Gastrocnemius medialis (tissue), 4 donors: ENCODE data around the gene ACY1. TPM values are rescaled to one million over a fixed set of nuclear protein-coding genes. Genes with fewer than 3 reads are reported as not detected.

Experiments
- ATAC-seq, 2 donors: fragments of 150-250 bp; one replicate each; pipeline ENCODE4 v1.9.1; 2016
- DNase-seq, 2 donors: peaks; one replicate each; pipeline ENCODE4 v3.0.0-alpha.2; 2019
- H3K27ac ChIP-seq, 4 donors: fragments of 200-600 bp; sonication (generic); 1 replicate in 1 of 4; 2 replicates in 3 of 4; pipeline ENCODE4 v1.5.1; 2016 to 2018; ENCODE audit warnings: mild to moderate bottlenecking in 2 of 4, moderate library complexity in 1 of 4
- H3K27me3 ChIP-seq, 3 donors: fragments of 200-600 bp; sonication (generic) in 2 of 3; 1 replicate in 1 of 3; 2 replicates in 2 of 3; pipeline versions ENCODE4 v1.5.1 to v1.6.0; 2016 to 2019; ENCODE audit warnings: mild to moderate bottlenecking in 1 of 3, moderate library complexity in 1 of 3
- H3K36me3 ChIP-seq, 2 donors: fragments of 200-600 bp; sonication (generic) in 1 of 2; one replicate each; pipeline ENCODE4 v1.5.1; 2017 to 2018
- H3K4me1 ChIP-seq, 2 donors: fragments of 200-600 bp; sonication (generic) in 1 of 2; one replicate each; pipeline ENCODE4 v1.5.1; 2016 to 2017; ENCODE audit warnings: mild to moderate bottlenecking in 2 of 2
- H3K4me3 ChIP-seq, 4 donors: fragments of 200-600 bp; sonication (generic) in 3 of 4; 1 replicate in 1 of 4; 2 replicates in 3 of 4; pipeline ENCODE4 v1.5.1; 2016 to 2019; ENCODE audit warnings: mild to moderate bottlenecking in 2 of 4
- H3K9me3 ChIP-seq, 3 donors: fragments of 200-600 bp; sonication (generic) in 2 of 3; 1 replicate in 1 of 3; 2 replicates in 2 of 3; pipeline ENCODE4 v1.5.1; 2016 to 2019
- POLR2A ChIP-seq, 2 donors: fragments of 450-650 bp; IDR thresholded peaks; one replicate each; pipeline ENCODE4 v1.6.1; 2017; ENCODE audit warnings: antibody characterized with exemption in 2 of 2, mild to moderate bottlenecking in 2 of 2, moderate library complexity in 2 of 2
- in situ Hi-C, 4 donors: fragments of 200-750 bp; cut with MboI; loops; one replicate each; pipeline versions ENCODE4 v1.15.0 to v1.8.0; 2017; ENCODE audit warnings: low sequenced_read_pairs in 4 of 4
- intact Hi-C: fragments of 100-400 bp; cut with DNase I; formaldehyde crosslinking; loops from one replicate; pipeline ENCODE4 v1.15.1; 2023; ENCODE audit warnings: low total_unique reads
- total RNA-seq, 4 donors: library from RNA; depleted of rRNA; stranded (reverse); fragments of >200 nt; gene quantifications; one replicate each; pipeline versions ENCODE4 v1.1.0 to v1.2.3, GENCODE V29; 2016
- TF ChIP-seq, protein P1 (sequence below), 5 experiments: fragments of 450-650 bp in 3 of 5; fragments of 200-600 bp in 2 of 5; sonication (generic) in 2 of 5; IDR thresholded peaks in 4 of 5; conservative IDR thresholded peaks in 1 of 5; 1 replicate in 4 of 5; 2 replicates in 1 of 5; pipeline ENCODE4 v1.5.1; 2016 to 2019; ENCODE audit warnings: antibody characterized with exemption in 5 of 5, mild to moderate bottlenecking in 3 of 5, moderate library complexity in 3 of 5

The ACY1 gene
- total RNA-seq, 4 donors from 2014 or later, result 33.5 to 79.3 (median 43.2) TPM

DNA sequence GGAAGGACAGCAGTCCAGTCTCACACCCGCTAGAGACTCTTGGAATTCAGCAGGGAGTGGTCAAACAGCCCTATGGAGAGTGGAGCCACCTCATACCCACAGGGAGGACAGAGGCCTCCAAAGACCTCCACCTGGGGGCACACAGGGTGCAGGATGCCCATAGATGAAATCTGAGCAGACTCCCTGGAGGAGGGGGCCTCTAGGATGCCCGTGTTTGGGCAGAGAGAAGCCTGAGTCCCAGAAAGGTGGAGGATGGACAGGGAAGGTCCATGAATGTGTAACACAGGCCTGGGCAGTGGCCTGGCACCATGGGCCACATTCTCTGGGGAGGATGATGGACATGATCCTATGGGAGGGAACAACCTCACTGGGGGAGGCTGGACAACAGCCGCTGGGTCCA, 51.3 kb downstream of the ACY1 start:
- H3K4me3 ChIP-seq, result no peak overlapping the region
- in situ Hi-C loops, result no loop called here
- H3K9me3 ChIP-seq, result no peaks in the 10 kb centered on the region
- H3K27me3 ChIP-seq, result no peaks in the 10 kb centered on the region
- H3K27ac ChIP-seq, result no peak overlapping the region
- DNase-seq (no peak), ATAC-seq (no peak)
- TF ChIP-seq, protein P1, sequence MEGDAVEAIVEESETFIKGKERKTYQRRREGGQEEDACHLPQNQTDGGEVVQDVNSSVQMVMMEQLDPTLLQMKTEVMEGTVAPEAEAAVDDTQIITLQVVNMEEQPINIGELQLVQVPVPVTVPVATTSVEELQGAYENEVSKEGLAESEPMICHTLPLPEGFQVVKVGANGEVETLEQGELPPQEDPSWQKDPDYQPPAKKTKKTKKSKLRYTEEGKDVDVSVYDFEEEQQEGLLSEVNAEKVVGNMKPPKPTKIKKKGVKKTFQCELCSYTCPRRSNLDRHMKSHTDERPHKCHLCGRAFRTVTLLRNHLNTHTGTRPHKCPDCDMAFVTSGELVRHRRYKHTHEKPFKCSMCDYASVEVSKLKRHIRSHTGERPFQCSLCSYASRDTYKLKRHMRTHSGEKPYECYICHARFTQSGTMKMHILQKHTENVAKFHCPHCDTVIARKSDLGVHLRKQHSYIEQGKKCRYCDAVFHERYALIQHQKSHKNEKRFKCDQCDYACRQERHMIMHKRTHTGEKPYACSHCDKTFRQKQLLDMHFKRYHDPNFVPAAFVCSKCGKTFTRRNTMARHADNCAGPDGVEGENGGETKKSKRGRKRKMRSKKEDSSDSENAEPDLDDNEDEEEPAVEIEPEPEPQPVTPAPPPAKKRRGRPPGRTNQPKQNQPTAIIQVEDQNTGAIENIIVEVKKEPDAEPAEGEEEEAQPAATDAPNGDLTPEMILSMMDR (IDR thresholded peaks at IDR 0.05 in 4 of 5, conservative IDR thresholded peaks at IDR 0.05 in 1 of 5), result no peak
- no peak for TF ChIP-seq POLR2A (IDR thresholded peaks at IDR 0.05)
- no peaks in the 10 kb centered on the region for H3K36me3 ChIP-seq
- peaks cover 33 to 35% of the 10 kb centered on the region in 2 donors for H3K4me1 ChIP-seq
- intact Hi-C loops, result no loop called here

DNA sequence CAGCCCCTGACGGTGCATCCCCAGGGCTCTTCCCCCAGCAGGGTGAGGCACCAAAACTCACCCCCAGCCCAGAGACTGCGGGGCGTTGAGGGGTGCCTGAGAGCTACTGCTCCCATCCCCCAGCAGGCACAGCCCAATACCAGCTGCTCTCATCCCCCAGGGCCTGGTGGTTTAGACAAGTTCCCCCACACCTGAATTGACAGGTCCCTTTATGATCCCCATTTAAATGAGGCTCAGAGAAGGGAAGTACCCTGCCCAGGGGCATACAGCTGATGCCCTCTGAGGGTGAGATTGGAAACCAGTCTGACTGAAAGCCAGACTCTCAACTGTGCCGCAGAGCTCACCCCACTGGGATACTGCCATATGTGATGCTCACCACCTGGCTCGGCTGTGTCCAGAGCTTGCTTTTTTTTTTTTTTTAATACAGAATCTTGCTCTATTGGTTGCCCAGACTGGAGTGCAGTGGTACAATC, 52.9 kb downstream of the ACY1 start:
- in situ Hi-C loops (no loop called here), intact Hi-C loops (no loop called here)
- Histone ChIP-seq H3K9me3 (no peaks in the 10 kb centered on the region), H3K27ac (no peak overlapping the region), H3K27me3 (no peaks in the 10 kb centered on the region), H3K4me3 (no peak overlapping the region), H3K4me1 (peaks cover 30% of the 10 kb centered on the region in 2 donors), H3K36me3 (no peaks in the 10 kb centered on the region)
- TF ChIP-seq, protein P1 (IDR thresholded peaks at IDR 0.05 in 4 of 5, conservative IDR thresholded peaks at IDR 0.05 in 1 of 5), result no peak
- no peak for TF ChIP-seq POLR2A (IDR thresholded peaks at IDR 0.05)
- ATAC-seq (no peak), DNase-seq (no peak)

DNA sequence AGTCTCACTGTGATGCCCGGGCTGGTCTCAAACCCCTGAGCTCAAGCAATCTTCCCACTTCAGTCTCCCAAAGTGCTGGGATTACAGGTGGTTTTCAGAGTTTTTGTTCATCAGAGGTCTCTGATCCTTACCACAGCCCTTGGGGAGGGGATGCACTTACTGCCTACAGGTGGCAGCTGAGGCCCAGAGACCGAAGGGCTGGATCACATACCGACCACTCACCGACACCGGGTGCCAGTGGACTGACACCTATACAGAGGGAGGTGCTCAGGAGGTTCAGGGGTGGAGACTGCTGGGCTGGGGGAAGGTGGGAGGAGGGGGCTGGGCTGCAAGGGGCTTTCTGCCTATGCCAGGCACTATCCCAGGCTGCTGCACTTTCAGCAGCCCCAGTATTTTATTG, 53.5 kb downstream of the ACY1 start:
- no peaks in the 10 kb centered on the region for H3K36me3 ChIP-seq
- DNase-seq, result no peak
- peaks cover 28 to 29% of the 10 kb centered on the region in 2 donors for H3K4me1 ChIP-seq
- in situ Hi-C loops (no loop called here), intact Hi-C loops (no loop called here)
- no peaks in the 10 kb centered on the region for H3K27me3 ChIP-seq
- H3K27ac ChIP-seq, result no peak overlapping the region
- H3K9me3 ChIP-seq, result no peaks in the 10 kb centered on the region
- ATAC-seq, result no peak
- no peak overlapping the region for H3K4me3 ChIP-seq
- TF ChIP-seq POLR2A (IDR thresholded peaks at IDR 0.05), result no peak
- TF ChIP-seq, protein P1 (IDR thresholded peaks at IDR 0.05 in 4 of 5, conservative IDR thresholded peaks at IDR 0.05 in 1 of 5), result no peak

DNA sequence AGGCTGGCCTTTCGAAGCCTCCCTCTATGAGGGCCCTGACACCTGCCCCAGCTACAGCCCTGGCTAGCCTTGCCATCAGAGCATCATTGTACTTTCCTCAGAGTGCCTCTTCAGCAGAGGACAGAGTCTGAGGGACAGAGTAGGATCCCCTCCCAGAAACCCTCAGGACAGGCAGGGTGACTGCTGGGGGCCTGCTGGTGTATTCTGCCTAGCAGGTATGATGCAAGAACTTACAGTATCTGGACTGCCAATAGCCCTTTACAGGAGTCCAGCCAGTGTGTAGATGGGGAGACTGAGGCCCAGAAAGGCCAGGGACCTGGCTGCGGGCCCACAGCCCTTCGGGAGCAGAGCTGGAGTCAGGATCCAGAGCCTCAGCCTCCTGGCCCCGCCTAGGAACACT, 54.0 kb downstream of the ACY1 start:
- no peaks in the 10 kb centered on the region for H3K9me3 ChIP-seq
- no peak overlapping the region for H3K4me3 ChIP-seq
- intact Hi-C loops, result no loop called here
- in situ Hi-C loops, result no loop called here
- no peak for TF ChIP-seq POLR2A (IDR thresholded peaks at IDR 0.05)
- TF ChIP-seq, protein P1 (IDR thresholded peaks at IDR 0.05 in 4 of 5, conservative IDR thresholded peaks at IDR 0.05 in 1 of 5), result no peak
- ATAC-seq, result no peak
- DNase-seq, result no peak
- H3K27ac ChIP-seq, result no peak overlapping the region
- no peaks in the 10 kb centered on the region for H3K27me3 ChIP-seq
- no peaks in the 10 kb centered on the region for H3K36me3 ChIP-seq
- peaks cover 25% of the 10 kb centered on the region in 2 donors for H3K4me1 ChIP-seq

DNA sequence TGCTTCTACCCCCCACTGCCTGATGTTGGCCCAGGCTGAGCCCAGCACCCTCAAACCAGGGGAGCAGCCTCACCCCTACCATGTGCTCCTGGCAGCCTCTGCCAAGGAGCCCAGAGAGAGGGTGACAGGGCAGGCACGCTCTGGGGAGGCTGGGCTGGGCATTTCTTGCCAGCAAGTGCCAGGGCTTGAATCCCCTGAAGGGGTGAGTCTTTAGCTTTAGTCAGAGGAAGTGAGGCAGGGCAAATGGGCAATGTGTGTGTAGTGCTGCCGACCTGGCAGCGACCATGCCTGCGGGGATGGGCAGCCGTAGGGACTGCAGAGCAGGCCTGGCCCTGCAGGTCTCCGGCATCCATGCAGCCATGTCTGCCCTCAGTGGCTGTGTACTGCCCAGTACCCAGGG, 54.9 kb downstream of the ACY1 start:
- Histone ChIP-seq H3K36me3 (no peaks in the 10 kb centered on the region), H3K27ac (no peak overlapping the region), H3K4me1 (peaks cover 17 to 19% of the 10 kb centered on the region in 2 donors), H3K4me3 (no peak overlapping the region), H3K27me3 (no peaks in the 10 kb centered on the region), H3K9me3 (no peaks in the 10 kb centered on the region)
- ATAC-seq (no peak), DNase-seq (no peak)
- in situ Hi-C loops (no loop called here), intact Hi-C loops (no loop called here)
- TF ChIP-seq, protein P1 (IDR thresholded peaks at IDR 0.05 in 4 of 5, conservative IDR thresholded peaks at IDR 0.05 in 1 of 5), result no peak
- TF ChIP-seq POLR2A (IDR thresholded peaks at IDR 0.05), result no peak
